Suprapubic skin (tissue), 4 donors: ENCODE data around the gene KLHDC7B. TPM values are rescaled to one million over a fixed set of nuclear protein-coding genes. Genes with fewer than 3 reads are reported as not detected.

Experiments used
- DNase-seq, 2 donors: peaks; one replicate each; pipeline ENCODE4 v3.0.0-alpha.2; 2019; ENCODE audit warnings: low spot score in 2 of 2
- H3K27ac ChIP-seq: fragments of 200-600 bp; sonication (generic); one replicate; pipeline ENCODE4 v1.5.1; 2019
- H3K27me3 ChIP-seq: fragments of 200-600 bp; sonication (generic); one replicate; pipeline ENCODE4 v1.5.1; 2019
- H3K36me3 ChIP-seq: fragments of 200-600 bp; sonication (generic); one replicate; pipeline ENCODE4 v1.5.1; 2019
- H3K4me1 ChIP-seq: fragments of 200-600 bp; sonication (generic); one replicate; pipeline ENCODE4 v1.5.1; 2019
- H3K4me3 ChIP-seq: fragments of 200-600 bp; sonication (generic); one replicate; pipeline ENCODE4 v1.5.1; 2019; ENCODE audit warnings: mild to moderate bottlenecking
- H3K9me3 ChIP-seq: fragments of 200-600 bp; sonication (generic); one replicate; pipeline ENCODE4 v1.5.1; 2019
- CTCF ChIP-seq, 2 donors: fragments of 200-600 bp in 1 of 2; fragments of 450-650 bp in 1 of 2; sonication (generic) in 1 of 2; IDR thresholded peaks; one replicate each; pipeline ENCODE4 v1.5.1; 2016 to 2019; ENCODE audit warnings: antibody characterized with exemption in 2 of 2, mild to moderate bottlenecking in 1 of 2, moderate library complexity in 1 of 2
- EP300 ChIP-seq: sonication (generic); formaldehyde crosslinking; IDR thresholded peaks from one replicate; pipeline ENCODE4 v1.6.1; 2017; ENCODE audit warnings: antibody characterized with exemption
- POLR2A ChIP-seq, 2 donors: fragments of 450-650 bp; IDR thresholded peaks; one replicate each; pipeline ENCODE4 v1.6.1; 2017; ENCODE audit warnings: antibody characterized with exemption in 2 of 2, mild to moderate bottlenecking in 2 of 2, moderate library complexity in 2 of 2
- POLR2AphosphoS5 ChIP-seq, 3 donors: sonication (generic); formaldehyde crosslinking; IDR thresholded peaks; one replicate each; pipeline ENCODE4 v1.6.1; 2017; ENCODE audit warnings: antibody characterized with exemption in 3 of 3
- WGBS: methylation state at CpG from one replicate; pipeline ENCODE4 v1.1.5; 2018; 5-methylcytosine and 5-hydroxymethylcytosine counted together
- total RNA-seq, 4 donors: library from RNA; depleted of rRNA; stranded (reverse); fragments of >200 nt; gene quantifications; one replicate each; pipeline ENCODE4 v1.1.0, GENCODE V29; 2016

KLHDC7B gene
- total RNA-seq, 4 donors from 2014 or later, result 0.26 TPM; not detected in 3

- Histone ChIP-seq H3K27me3 (no peaks in the 10 kb centered on the region), H3K9me3 (no peaks in the 10 kb centered on the region), H3K36me3 (no peaks in the 10 kb centered on the region), H3K4me1 (peaks cover 16% of the 10 kb centered on the region), H3K27ac (peak within 1 kb of the TSS; percentile 69), H3K4me3 (peak within 1 kb of the TSS; percentile 67)
- TF ChIP-seq POLR2A (IDR thresholded peaks at IDR 0.05), result peak in 1 of 2 donors; percentile 29
- TF ChIP-seq EP300, result no peak
- TF ChIP-seq POLR2AphosphoS5 (IDR thresholded peaks at IDR 0.05), result peak in 2 of 3 donors; percentile 31 to 60
- peak; percentile 78 to 99 for TF ChIP-seq CTCF (IDR thresholded peaks at IDR 0.05)
- DNase-seq, result peak; percentile 98 to 99
- WGBS, result 14% methylated on average over 22 of the region's 61 CpGs
Measured at GRCh38 chr22:50562523-50563412, 17.1 kb downstream of the KLHDC7B start, which contains the start of gene SYCE3. TSS of gene SYCE3 (minus strand) at chr22:50562919. CDS start at chr22:50556405, 6,514 bp downstream.

- H3K4me3 ChIP-seq, result peak overlapping the region; percentile 67
- no peaks in the 10 kb centered on the region for H3K27me3 ChIP-seq
- H3K27ac ChIP-seq, result peak overlapping the region; percentile 69
- 23% methylated on average over 15 of the region's 17 CpGs for WGBS
- no peaks in the 10 kb centered on the region for H3K36me3 ChIP-seq
- no peak for DNase-seq
- TF ChIP-seq EP300 (no peak), CTCF (IDR thresholded peaks at IDR 0.05) (no peak), POLR2A (IDR thresholded peaks at IDR 0.05) (no peak), POLR2AphosphoS5 (IDR thresholded peaks at IDR 0.05) (no peak)
- H3K4me1 ChIP-seq, result peaks cover 16% of the 10 kb centered on the region
- no peaks in the 10 kb centered on the region for H3K9me3 ChIP-seq
Measured at GRCh38 chr22:50563413-50564160, 17.9 kb downstream of the KLHDC7B start.

- DNase-seq, result no peak
Measured at GRCh38 chr22:50564289-50564688, 18.6 kb downstream of the KLHDC7B start.

GRCh38 chr22:50567721-50568252 is 22.1 kb downstream of the KLHDC7B start:
- H3K27ac ChIP-seq, result no peak overlapping the region
- peaks cover 11% of the 10 kb centered on the region for H3K4me1 ChIP-seq

More at GRCh38 chr22:50564289-50564688, 18.6 kb downstream of the KLHDC7B start:
- no peak overlapping the region for H3K4me3 ChIP-seq
- peaks cover 16% of the 10 kb centered on the region for H3K4me1 ChIP-seq
- 81% methylated on average over 11 of the region's 11 CpGs for WGBS
- H3K27me3 ChIP-seq, result no peaks in the 10 kb centered on the region
- H3K36me3 ChIP-seq, result peaks cover 3% of the 10 kb centered on the region
- no peaks in the 10 kb centered on the region for H3K9me3 ChIP-seq
- no peak for TF ChIP-seq EP300
- no peak for TF ChIP-seq POLR2AphosphoS5 (IDR thresholded peaks at IDR 0.05)
- no peak for TF ChIP-seq CTCF (IDR thresholded peaks at IDR 0.05)
- TF ChIP-seq POLR2A (IDR thresholded peaks at IDR 0.05), result no peak
- no peak overlapping the region for H3K27ac ChIP-seq

More at GRCh38 chr22:50567721-50568252, 22.1 kb downstream of the KLHDC7B start:
- no peak overlapping the region for H3K4me3 ChIP-seq
- no peaks in the 10 kb centered on the region for H3K27me3 ChIP-seq
- H3K9me3 ChIP-seq, result no peaks in the 10 kb centered on the region
- 99% methylated on average over 7 of the region's 7 CpGs for WGBS
- TF ChIP-seq EP300 (no peak), CTCF (IDR thresholded peaks at IDR 0.05) (no peak), POLR2A (IDR thresholded peaks at IDR 0.05) (no peak), POLR2AphosphoS5 (IDR thresholded peaks at IDR 0.05) (no peak)
- peak in 1 of 2 donors; percentile 41 for DNase-seq
- H3K36me3 ChIP-seq, result peaks cover 29% of the 10 kb centered on the region
